HG03103 (cell line): Measurements from ENCODE around the gene NUDT4B.
"Not testable (repeated sequence)": the region's sequence is repeated elsewhere in the genome, so short reads cannot be mapped to it uniquely, and the experiment has no call there.

ENCODE experiments used
- ATAC-seq: cut with Tn5 transposase; IDR thresholded peaks from one replicate; pipeline ENCODE4 v1.9.1; 2021; ENCODE audit warnings: low read depth; ENCODE audit not compliant: unreplicated experiment

The NUDT4B gene

DNA sequence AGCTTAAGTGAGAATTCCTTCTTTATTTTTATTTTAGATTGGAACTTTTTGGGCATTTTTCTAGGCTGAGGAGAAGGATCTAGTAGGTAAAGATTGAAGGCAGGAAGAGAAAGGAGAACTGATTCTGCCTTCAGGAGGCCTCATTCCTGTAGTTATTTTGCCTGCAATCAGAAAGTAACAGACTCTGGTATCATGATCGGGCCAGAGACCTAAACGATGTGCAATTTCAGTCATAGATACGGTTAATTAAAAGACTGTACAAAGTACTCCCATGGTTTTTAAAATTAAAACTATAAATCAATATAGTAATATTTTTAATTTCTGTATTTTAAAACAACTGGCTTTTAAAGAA lies 14.3 kb upstream of the NUDT4B start:
- ATAC-seq: peak; percentile 40

GRCh38 chr1:148735538-148735937 lies 13.0 kb upstream of the NUDT4B start:
- ATAC-seq: not testable (repeated sequence)

DNA sequence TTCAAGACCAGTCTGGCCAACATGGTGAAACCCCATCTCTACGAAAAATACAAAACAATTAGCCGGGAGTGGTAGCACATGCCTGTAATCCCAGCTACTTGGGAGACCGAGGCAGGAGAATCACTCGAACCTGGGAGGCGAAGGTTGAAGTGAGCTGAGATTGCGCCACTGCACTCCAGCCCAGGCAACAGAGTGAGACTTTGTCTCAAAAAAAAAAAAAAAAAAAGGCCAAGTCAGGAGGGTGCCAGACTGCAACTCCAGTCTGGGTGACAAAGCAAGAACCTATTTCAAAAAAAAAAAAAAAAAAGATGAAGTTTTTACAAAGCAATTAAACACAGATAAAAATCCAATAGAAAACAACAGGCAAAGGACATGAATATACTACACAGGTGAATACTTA lies 9.9 kb upstream of the NUDT4B start:
- ATAC-seq: not testable (repeated sequence)

DNA sequence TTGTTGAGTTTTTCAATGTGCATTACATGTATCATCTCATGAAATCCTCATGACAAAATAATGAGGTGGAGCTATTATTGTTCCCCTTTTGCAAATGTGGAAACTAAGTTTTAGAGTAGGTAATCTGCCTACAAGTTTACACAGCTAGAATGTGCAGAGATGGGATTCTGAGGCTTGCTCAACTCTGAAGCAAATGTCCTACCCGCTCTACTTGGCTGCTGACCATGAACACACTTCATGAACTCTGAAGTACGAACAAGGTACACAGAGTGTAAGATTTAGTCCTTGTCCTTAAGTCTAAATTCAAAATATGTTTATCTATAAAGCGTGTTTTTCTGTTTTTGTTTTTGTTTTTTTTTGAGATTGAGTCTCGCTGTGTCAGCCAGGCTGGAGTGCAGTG lies 5.4 kb upstream of the NUDT4B start:
- not testable (repeated sequence) for ATAC-seq

- peak; percentile 62 for ATAC-seq
Observed at GRCh38 chr1:148743726-148744720, 4.6 kb upstream of the NUDT4B start.

DNA sequence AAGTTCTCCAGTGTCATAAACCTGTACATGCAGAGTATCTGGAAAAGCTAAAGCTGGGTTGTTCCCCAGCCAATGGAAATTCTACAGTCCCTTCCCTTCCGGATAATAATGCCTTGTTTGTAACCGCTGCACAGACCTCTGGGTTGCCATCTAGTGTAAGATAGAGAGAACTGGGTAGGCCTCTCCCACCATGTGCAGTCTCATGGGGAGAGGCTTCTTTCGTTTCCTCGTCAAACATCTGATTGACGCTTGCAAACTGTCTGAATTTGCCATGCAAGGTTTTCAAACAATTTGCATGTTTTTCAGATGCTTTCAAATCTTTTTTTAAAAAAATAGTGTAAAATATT lies 734 bp downstream of the NUDT4B start:
- ATAC-seq: peak; percentile 62

DNA sequence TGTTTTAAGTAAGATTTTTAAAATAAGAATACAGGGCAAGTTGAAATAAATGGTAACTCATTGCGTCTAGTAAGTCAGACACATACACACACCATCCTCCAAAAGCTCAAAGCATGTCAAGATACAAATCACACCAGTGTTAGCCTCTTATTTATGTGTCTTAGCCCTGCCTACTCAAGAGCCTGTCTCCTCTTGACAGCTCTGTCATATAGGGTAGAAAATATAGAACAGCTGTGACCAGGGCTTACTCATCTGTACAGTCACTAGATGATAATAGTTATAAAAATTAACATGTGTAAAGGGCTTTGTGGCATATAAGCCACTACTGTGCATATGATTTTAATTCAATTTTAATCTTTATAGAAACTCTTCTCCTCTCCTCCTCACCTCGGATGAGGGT lies 7.7 kb downstream of the NUDT4B start:
- not testable (repeated sequence) for ATAC-seq

- ATAC-seq: not testable (repeated sequence)
Observed at GRCh38 chr1:148757446-148757845, 8.9 kb downstream of the NUDT4B start.

DNA sequence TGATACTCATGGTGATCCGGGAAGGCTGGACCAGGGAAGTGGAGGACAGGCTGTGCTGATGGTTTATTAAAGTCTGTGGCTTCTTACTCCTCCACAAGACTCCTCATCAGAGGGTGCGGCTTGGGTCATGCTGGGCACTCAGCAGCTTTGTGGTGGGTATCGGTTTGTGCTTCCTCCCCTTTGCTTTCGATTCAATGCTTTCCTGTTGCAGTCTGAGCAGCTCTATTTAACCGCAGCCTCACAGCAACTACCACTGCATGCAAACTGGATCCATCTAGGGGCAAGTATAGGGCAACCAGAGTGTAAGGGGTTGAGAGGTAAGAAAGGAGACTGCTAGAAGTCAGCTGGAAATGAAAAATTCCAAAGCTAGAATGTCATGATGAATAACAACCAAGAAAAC lies 9.8 kb downstream of the NUDT4B start:
- peak; percentile 83 for ATAC-seq

DNA sequence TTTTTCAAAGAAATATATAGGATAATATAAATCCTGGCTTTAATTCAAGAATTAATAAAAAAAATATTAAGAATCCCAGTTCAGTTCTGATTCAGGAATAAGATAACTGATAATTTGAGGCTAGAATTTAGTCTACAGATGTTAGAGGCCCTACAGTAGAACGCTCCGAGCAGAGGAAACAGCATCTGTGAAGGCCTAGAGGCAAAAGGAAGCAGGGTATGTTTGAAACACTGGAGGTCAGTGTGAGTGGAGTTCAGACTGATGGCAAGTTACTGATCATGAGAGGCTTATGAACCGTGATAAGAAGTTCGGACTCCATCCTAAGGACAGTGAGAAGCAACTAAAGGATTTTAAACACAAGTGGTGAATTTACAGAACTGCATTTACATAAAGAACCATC lies 10.4 kb downstream of the NUDT4B start:
- ATAC-seq: not testable (repeated sequence)

DNA sequence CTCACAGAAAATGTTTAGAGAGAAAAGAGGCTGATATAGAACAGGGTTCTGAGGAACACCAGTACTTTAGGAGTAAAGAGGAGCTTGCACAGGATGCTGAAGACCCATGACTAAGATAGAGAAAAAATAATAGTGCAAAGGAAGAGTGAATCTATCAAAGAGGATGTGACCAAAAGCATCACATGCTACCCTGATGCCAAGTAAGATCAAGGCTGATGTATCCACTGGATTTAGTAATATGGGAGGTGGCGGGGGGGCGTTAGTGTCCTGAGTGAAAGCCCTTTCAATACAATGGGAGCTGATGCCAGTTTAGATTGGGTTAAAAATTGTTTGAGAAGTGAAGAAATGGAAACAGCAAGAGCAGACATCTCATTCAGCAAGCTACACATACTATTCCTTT lies 11.2 kb downstream of the NUDT4B start:
- not testable (repeated sequence) for ATAC-seq

- ATAC-seq: not testable (repeated sequence)
Observed at GRCh38 chr1:148760206-148760605, 11.6 kb downstream of the NUDT4B start.

DNA sequence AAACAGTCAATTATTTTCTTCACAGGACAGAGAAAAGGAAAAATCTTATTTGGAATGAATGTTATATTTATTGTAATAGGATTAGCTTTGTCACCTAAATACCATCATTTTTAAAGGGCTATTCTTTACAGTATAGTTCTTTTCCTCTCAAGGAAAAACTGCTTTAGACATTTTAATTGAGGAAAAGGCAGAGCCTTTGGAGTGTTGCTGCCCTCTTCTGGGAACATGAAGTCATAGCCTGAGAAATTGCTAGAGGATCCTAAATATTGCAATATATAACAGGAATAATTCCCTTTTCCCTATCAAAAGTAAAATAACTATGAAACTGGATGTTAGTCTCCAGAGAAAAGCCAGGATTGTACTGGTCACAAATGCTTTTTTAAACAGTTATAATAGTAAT lies 12.8 kb downstream of the NUDT4B start:
- not testable (repeated sequence) for ATAC-seq

- not testable (repeated sequence) for ATAC-seq
Observed at GRCh38 chr1:148765238-148766019, 16.9 kb downstream of the NUDT4B start.

DNA sequence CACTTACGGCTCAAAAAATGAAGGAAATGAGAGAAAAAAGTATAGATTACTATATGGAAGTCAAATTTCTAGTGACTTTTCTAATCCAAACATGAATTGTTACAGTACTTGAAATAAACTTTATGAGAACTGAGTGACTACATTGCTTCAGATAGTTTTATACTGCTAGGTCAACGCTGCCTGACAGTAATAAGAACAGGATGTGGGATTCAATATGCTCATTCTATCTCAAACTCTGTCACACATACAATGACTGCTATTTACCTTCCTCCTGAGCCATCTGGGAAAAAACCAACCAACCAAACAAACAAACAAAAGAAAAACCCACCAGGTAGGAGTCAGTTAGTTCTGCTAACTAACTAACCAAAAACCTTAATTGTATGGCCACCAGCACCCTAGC lies 20.0 kb downstream of the NUDT4B start:
- ATAC-seq: not testable (repeated sequence)

- not testable (repeated sequence) for ATAC-seq
Observed at GRCh38 chr1:148769495-148769894, 20.9 kb downstream of the NUDT4B start.

GRCh38 chr1:148773690-148774089 lies 25.1 kb downstream of the NUDT4B start:
- ATAC-seq: not testable (repeated sequence)

DNA sequence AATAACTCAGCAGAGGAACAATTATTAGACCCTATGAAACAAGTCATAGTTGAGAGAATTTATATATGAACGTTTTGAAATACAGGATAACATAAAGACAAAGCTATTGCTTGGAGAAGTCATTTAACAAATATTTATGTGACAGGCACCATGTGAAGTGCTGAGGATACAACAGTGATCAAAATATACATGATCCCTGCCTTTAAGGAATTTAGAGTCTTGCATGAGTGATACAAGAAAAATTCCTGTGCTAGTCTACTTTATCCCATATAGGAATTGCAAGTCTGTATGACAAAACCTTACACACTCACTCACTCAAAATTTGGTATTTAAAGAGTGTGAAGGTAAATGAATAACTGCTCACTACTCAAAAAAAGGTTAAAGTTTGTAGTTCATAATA lies 25.5 kb downstream of the NUDT4B start:
- not testable (repeated sequence) for ATAC-seq

DNA sequence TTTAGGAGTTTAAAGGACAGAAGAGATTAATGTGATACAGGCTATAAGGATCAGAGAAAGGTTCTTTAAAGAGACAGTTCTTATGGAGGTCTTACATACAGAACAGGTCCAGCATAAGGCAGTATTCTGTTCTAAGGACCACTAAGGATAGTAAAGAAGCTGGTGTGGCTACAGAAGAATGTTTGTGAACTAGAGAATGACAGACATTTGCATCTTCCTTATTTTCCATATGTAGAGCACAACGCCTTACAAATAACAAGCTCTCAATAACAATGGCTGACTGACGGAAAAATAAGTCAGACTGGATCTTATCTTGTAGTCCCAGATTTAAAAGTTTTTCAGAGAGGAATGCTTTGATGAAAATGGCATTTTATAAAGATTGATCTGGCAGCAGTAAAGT lies 26.7 kb downstream of the NUDT4B start:
- ATAC-seq: not testable (repeated sequence)

DNA sequence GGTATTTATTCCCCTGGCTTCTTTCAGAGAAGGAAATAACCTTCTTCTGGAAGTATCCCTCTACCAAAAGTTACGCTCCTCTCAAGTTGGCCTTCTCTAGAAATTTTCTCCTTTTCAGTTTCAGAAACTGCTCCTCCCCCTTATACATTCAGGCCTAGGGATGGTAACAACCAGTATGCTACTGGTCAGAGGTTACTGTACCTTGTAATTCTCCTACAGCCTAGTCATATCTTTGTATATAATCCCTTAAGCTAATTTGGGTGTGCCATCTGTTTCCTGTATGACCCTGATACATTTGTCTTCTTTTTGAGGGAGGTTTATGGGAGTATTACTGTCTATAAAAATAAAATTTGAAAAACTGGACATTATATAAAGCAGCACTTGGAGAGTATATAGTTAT lies 29.1 kb downstream of the NUDT4B start:
- not testable (repeated sequence) for ATAC-seq

GRCh38 chr1:148780404-148780803 lies 31.8 kb downstream of the NUDT4B start:
- not testable (repeated sequence) for ATAC-seq
